ENCODE results near the gene PSENEN.

PSENEN gene

GRCh38 chr19:35784503-35785338, 39.3 kb downstream of the PSENEN start:
- no peak for TF ChIP-seq CTCF (IDR thresholded peaks at IDR 0.05; ENCODE audit: low read depth, low read length)
- DNase-seq (ENCODE audit: extremely low read depth, low read depth): no peak

- DNase-seq (ENCODE audit: extremely low read depth, low read depth): no peak
Observed at GRCh38 chr19:35785339-35785627, 39.8 kb downstream of the PSENEN start.

GRCh38 chr19:35786299-35787160, 41.1 kb downstream of the PSENEN start:
- no peak for TF ChIP-seq CTCF (IDR thresholded peaks at IDR 0.05; ENCODE audit: low read depth, low read length)
- no peak for DNase-seq (ENCODE audit: extremely low read depth, low read depth)

More at GRCh38 chr19:35785339-35785627, 39.8 kb downstream of the PSENEN start:
- no peak for TF ChIP-seq CTCF (IDR thresholded peaks at IDR 0.05; ENCODE audit: low read depth, low read length)

- no peak for TF ChIP-seq CTCF (IDR thresholded peaks at IDR 0.05; ENCODE audit: low read depth, low read length)
- no peak for DNase-seq (ENCODE audit: extremely low read depth, low read depth)
Observed at GRCh38 chr19:35787227-35787799, 41.9 kb downstream of the PSENEN start.

- DNase-seq (ENCODE audit: extremely low read depth, low read depth): no peak
- TF ChIP-seq CTCF (IDR thresholded peaks at IDR 0.05; ENCODE audit: low read depth, low read length): no peak
Observed at GRCh38 chr19:35788205-35788960, 42.9 kb downstream of the PSENEN start.

GRCh38 chr19:35789195-35789977, 43.9 kb downstream of the PSENEN start:
- DNase-seq (ENCODE audit: extremely low read depth, low read depth): no peak
- TF ChIP-seq CTCF (IDR thresholded peaks at IDR 0.05; ENCODE audit: low read depth, low read length): no peak
